GM12872 (cell line): ENCODE measurements around the gene CYP1A2.

ENCODE experiments used
- CTCF ChIP-seq: IDR thresholded peaks from 3 replicates; pipeline ENCODE4 v1.5.1; 2011; ENCODE audit warnings: low read depth, mild to moderate bottlenecking, low read length, moderate library complexity; ENCODE audit not compliant: insufficient read depth

CYP1A2 gene

GRCh38 chr15:74775894-74776293, 27.2 kb downstream of the CYP1A2 start:
- TF ChIP-seq CTCF: no peak

GRCh38 chr15:74776821-74777768, 28.4 kb downstream of the CYP1A2 start:
- 0 out of 3 replicates have a peak, but pooled peaks have one; percentile 1 for TF ChIP-seq CTCF

GRCh38 chr15:74777769-74778598, 29.3 kb downstream of the CYP1A2 start:
- no peak for TF ChIP-seq CTCF

- no peak for TF ChIP-seq CTCF
Observed at GRCh38 chr15:74778599-74778970, 29.9 kb downstream of the CYP1A2 start.

- no peak for TF ChIP-seq CTCF
Observed at GRCh38 chr15:74779162-74779648, 30.6 kb downstream of the CYP1A2 start.

- no peak for TF ChIP-seq CTCF
Observed at GRCh38 chr15:74780523-74781430, 32.1 kb downstream of the CYP1A2 start.
